Cardiac muscle cell (in vitro differentiated cells and primary cell): ENCODE measurements around the gene ATPAF1. TPM values are rescaled to one million over a fixed set of nuclear protein-coding genes. Genes with fewer than 3 reads are reported as not detected.

Experiments used
- DNase-seq, 2 donors: peaks; one replicate each; pipeline versions ENCODE4 v3.0.0 to v3.0.0-alpha.2; 2010 to 2017; ENCODE audit warnings: low read depth in 1 of 2, low spot score in 1 of 2
- H3K27ac ChIP-seq: fragments of 200-600 bp; sonication (generic); 2 replicates; pipeline ENCODE4 v1.5.1; 2016
- H3K27me3 ChIP-seq: fragments of 200-600 bp; sonication (generic); 2 replicates; pipeline ENCODE4 v1.6.0; 2016; ENCODE audit warnings: control low read depth
- H3K36me3 ChIP-seq: fragments of 200-600 bp; sonication (generic); 2 replicates; pipeline ENCODE4 v1.5.1; 2016; ENCODE audit warnings: control low read depth
- H3K4me1 ChIP-seq: fragments of 200-600 bp; sonication (generic); 2 replicates; pipeline ENCODE4 v1.8.1; 2017; ENCODE audit warnings: low read depth, mild to moderate bottlenecking, mixed run types
- H3K4me3 ChIP-seq: fragments of 200-600 bp; sonication (generic); 2 replicates; pipeline ENCODE4 v1.5.1; 2016; ENCODE audit warnings: mild to moderate bottlenecking
- H3K9me3 ChIP-seq: fragments of 200-600 bp; sonication (generic); 2 replicates; pipeline ENCODE4 v1.5.1; 2017; ENCODE audit warnings: low read depth, mild to moderate bottlenecking, control low read depth
- CTCF ChIP-seq: IDR thresholded peaks from 2 replicates; pipeline ENCODE4 v1.5.1; 2012; ENCODE audit warnings: low read depth, mild to moderate bottlenecking, low read length
- polyA plus RNA-seq: library from polyadenylated mRNA; unstranded; fragments of >200 nt; fragmentation: Nextera tagmentation; extraction: Ambion mirVana; gene quantifications from 2 replicates; pipeline ENCODE4 v1.2.1, GENCODE V29; 2016
- total RNA-seq: library from RNA; depleted of rRNA; stranded (reverse); fragments of >200 nt; gene quantifications from 2 replicates; pipeline ENCODE4 v1.2.3, GENCODE V29; 2016

ATPAF1 gene
- total and polyA plus RNA-seq, 2 experiments from 2014 or later = 83.6 to 120 TPM

- Histone ChIP-seq H3K9me3 (no peaks in the 10 kb centered on the region), H3K4me1 (no peaks in the 10 kb centered on the region), H3K36me3 (peaks cover 28% of the 10 kb centered on the region), H3K4me3 (no peak overlapping the region), H3K27me3 (no peaks in the 10 kb centered on the region), H3K27ac (no peak overlapping the region)
- no peak for TF ChIP-seq CTCF
- no peak for DNase-seq
These were observed 29.2 kb downstream of the ATPAF1 start for GRCh38 chr1:46638921-46639320.

GRCh38 chr1:46637444-46638083 lies 30.6 kb downstream of the ATPAF1 start:
- Histone ChIP-seq H3K9me3 (no peaks in the 10 kb centered on the region), H3K4me1 (no peaks in the 10 kb centered on the region), H3K27ac (no peak overlapping the region), H3K4me3 (no peak overlapping the region), H3K36me3 (peaks cover 30% of the 10 kb centered on the region), H3K27me3 (no peaks in the 10 kb centered on the region)
- no peak for TF ChIP-seq CTCF
- no peak for DNase-seq

- no peaks in the 10 kb centered on the region for H3K27me3 ChIP-seq
- H3K27ac ChIP-seq = no peak overlapping the region
- peaks cover 42% of the 10 kb centered on the region for H3K36me3 ChIP-seq
- no peak for DNase-seq
- no peak overlapping the region for H3K4me3 ChIP-seq
- H3K4me1 ChIP-seq = no peaks in the 10 kb centered on the region
- no peaks in the 10 kb centered on the region for H3K9me3 ChIP-seq
- no peak for TF ChIP-seq CTCF
These were observed 33.0 kb downstream of the ATPAF1 start for GRCh38 chr1:46635205-46635604.

GRCh38 chr1:46630719-46631118 lies 37.4 kb downstream of the ATPAF1 start:
- no peaks in the 10 kb centered on the region for H3K9me3 ChIP-seq
- no peak for DNase-seq
- no peaks in the 10 kb centered on the region for H3K4me1 ChIP-seq
- no peak for TF ChIP-seq CTCF
- no peak overlapping the region for H3K27ac ChIP-seq
- no peak overlapping the region for H3K4me3 ChIP-seq
- no peaks in the 10 kb centered on the region for H3K27me3 ChIP-seq
- peaks cover 43% of the 10 kb centered on the region for H3K36me3 ChIP-seq

GRCh38 chr1:46623743-46624644 lies 44.2 kb downstream of the ATPAF1 start:
- DNase-seq = peak in 1 of 2 donors; percentile 75
- H3K4me3 ChIP-seq = no peak overlapping the region
- no peak overlapping the region for H3K27ac ChIP-seq
- no peaks in the 10 kb centered on the region for H3K36me3 ChIP-seq
- H3K27me3 ChIP-seq = no peaks in the 10 kb centered on the region
- no peak for TF ChIP-seq CTCF
- H3K9me3 ChIP-seq = no peaks in the 10 kb centered on the region
- H3K4me1 ChIP-seq = peaks cover 12% of the 10 kb centered on the region
